ENCODE data around the gene AIG1.
"Not testable (repeated sequence)": the region's sequence is repeated elsewhere in the genome, so short reads cannot be mapped to it uniquely, and the experiment has no call there.

Gene AIG1

DNA sequence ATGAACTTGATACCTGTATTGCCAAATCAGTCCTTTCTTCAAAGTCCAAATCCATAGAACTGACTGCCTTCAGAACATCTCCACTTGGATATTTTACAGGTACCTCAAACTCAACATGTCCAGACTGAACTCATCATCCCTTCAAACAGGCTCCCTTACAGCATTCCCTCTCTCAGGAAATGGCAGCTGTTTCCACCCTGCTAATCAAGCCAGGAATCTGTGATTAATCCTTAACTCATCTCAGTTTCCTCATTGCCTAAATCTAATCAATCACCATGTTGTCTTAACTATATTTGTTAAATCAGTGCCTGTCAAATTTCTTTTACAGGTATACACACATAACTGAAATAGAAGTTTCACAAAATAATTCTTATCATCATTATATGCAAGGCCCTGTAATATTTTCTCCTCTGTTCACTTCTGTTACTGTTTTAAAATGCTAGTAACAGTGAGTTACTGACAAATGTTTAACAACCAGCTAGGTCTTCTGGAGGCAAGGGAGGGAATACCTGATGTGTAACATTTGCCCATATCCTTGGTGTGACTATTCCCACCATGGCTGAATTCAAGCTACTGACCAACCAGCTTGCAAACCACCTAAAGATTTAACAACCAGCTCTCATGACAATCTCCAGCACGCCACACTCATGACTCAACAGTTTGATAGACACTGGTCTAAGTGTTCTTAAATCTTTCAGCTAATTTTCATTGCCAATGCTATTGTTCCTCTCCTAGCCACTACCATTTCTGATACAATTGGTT, 264.9 kb downstream of the AIG1 start:
- no peak for DNase-seq (ENCODE audit: low read depth in 2 of 2)

DNA sequence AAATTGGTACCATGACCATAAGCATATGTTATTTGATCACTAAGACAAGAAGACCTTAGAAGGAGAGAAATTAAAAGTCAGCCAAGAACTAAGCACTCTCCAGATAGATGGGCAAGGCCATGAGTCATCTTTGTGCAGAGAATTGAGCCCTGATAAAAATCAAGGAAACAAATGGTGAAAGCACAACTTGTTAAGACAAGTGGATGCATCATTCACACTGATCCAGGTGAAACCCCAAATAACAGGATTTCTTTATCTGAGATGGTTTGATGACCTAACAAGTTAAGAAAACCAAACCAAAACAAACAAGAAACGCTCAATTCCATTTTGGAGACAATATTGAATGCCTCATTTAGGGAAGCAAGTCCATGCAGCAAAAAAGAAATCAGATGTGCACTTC, 268.2 kb downstream of the AIG1 start:
- DNase-seq (ENCODE audit: low read depth in 2 of 2): no peak

DNA sequence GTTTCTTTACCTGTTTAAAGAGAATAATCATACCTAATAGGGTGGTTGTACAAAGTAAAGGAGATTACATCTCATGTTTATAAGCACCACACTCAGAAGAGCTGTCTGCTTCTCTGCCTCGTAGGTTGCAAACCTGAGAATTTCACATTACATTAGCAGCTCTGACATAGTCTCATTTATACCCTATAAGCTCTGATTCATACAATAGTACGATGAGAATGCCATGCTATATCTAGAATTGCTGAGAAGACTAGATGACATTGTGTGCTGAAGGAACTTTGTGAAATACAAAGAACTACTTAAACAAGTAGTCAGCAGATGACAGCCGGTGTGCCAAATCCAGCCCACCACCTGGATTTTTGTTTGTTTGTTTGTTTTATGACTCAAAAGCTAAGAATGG, 268.6 kb downstream of the AIG1 start:
- no peak for DNase-seq (ENCODE audit: low read depth in 2 of 2)

DNA sequence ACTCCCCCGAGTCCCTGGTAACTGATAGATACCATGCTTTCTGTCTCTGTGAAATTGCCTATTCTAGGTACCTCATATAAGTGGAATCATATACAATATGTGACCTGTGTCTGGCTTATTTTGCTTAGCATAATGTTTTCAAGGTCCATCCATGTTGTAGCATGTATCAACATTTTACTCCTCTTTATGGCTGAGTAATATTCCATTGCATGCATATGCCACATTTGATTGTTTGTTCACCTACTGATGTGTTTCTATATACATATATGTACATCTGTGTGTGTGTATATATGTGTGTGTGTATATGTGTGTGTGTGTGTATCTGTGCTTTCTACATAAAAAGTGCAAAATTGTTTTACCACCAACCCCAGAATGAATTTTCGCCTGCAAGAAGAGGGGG, 270.7 kb downstream of the AIG1 start:
- no peak for DNase-seq (ENCODE audit: low read depth in 2 of 2)

DNA sequence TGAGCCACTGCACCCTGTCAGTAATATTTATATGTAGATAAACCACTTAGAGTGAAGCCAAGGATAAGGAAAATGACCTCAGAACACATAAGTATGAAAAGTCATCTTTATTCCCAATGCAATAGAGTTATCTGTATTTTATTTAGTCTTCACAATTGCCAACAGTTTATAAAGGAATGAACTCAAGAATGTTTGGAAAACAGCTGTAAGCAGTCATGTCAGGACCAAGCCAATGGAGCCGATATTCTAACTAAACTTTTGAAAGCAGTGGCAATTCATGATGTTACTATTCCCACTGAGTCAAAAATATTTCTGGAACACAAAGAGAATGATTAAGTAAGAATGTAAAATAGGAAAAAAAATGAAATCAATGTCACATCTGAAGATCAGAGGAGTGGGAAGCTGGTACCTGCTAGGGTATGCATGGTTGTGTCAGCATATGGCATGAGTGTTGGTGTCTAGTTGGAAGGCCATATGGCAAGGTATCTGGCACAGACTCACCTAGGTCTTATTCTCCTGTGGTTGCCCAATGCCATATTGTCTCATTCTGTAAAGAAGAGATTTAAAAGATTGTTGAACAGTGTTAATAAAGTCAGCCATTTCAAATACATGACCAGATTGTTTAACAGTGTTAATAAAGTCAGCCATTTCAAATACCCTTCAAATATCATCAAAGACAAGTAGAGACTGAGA, 271.6 kb downstream of the AIG1 start:
- DNase-seq (ENCODE audit: low read depth in 2 of 2): no peak

DNA sequence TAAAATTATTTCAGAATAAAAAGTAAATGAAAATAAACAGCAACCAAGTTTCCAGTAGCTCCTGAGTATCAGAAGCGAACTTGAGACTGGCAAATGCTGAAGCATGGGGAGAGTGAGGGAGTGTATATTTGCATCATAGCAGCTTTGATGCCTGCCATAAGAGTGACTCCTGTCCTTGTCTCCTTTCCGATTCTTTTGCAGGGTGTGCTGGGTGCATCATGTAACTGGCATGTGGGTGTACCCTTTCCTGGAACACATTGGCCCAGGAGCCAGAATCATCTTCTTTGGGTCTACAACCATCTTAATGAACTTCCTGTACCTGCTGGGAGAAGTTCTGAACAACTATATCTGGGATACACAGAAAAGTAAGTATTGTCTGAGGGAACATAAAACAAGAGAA, 272.4 kb downstream of the AIG1 start:
- DNase-seq (ENCODE audit: low read depth in 2 of 2): no peak

DNA sequence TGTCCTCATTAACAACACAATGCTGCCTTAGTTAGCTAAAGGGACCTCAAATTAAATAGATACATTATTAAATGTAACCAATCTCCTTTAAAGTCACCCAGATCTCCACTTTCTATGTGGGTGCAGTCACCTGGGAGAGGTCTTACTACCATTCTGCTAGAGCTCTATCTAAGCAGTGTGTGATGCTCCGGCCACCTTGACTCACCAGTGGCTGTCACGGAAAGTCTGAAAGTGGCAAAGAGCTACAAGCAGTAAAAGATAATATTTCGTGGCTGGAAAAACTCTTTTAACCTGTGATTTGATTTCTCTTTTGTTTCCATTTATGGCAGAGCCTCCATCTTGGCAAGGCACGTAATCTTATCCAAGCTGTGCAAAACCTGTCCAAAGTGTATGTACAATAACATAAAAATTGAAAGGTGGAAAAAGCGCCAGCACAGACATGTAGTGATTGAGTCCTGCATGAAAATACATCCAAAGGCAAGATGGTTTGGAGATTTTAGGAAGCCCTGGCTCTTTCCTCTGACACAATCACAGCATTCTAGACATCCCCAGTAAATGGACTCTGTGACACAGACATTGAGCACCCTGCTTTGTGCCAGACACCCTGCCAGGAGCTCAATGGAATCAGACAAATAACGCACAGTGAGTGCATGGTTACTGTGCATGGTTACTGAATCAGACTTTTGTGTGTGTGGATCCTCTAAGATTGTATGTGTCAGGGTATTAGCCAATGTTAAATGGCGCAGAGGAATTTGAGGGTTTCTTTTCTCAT, 273.2 kb downstream of the AIG1 start:
- peak in 1 of 2 donors; percentile 5 for DNase-seq (ENCODE audit: low read depth in 2 of 2)

DNA sequence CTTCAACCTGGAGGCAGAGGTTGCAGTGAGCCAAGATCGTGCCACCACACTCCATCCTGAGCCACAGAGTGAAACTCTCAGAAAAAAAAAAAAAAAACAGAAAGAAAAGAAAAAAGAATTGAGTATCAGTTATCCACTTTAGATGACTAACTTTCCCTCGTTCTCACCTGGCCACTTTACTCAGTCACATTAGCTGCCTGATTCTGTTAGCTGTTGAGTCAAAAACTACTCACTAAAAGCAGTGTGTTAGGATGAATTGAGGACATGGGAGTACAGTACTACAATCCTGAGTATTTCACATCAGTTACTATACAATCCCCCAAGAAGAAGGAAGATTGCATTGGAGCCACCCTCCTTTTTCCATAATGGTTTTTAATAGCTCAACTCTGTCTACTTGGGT, 275.2 kb downstream of the AIG1 start:
- no peak for DNase-seq (ENCODE audit: low read depth in 2 of 2)

DNA sequence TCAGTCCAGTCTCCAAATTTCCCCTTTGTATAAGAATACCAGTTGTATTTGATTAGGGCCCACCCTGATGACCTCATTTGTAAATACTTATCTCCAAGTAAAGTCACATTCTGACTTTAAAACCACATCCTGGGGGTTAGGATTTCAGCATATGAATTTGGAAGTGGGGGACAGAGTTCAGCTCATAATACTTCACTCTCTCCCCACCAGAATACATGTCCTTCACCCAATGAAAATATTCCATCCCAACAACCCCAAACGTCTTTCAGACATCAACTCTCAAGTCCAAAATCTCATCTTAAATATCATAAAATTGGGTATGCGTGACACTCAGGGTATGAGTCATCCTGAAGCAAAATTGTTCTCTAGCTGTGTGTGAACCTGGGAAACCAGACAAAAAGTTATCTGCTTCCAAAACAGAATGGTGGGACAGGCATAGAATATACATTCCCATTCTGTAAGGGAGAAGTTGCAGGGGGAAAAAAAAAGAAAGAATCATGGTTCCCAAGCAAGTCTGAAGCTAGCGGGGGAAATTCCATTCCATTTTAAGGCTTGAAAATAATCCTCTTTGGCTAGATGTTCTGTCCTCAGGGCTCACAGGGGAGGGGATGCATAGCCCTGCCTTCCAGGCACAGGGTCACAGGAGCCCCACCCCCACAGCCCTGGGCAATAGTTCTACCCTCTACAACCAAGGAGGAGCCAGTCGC, 275.9 kb downstream of the AIG1 start:
- DNase-seq (ENCODE audit: low read depth in 2 of 2): no peak

DNA sequence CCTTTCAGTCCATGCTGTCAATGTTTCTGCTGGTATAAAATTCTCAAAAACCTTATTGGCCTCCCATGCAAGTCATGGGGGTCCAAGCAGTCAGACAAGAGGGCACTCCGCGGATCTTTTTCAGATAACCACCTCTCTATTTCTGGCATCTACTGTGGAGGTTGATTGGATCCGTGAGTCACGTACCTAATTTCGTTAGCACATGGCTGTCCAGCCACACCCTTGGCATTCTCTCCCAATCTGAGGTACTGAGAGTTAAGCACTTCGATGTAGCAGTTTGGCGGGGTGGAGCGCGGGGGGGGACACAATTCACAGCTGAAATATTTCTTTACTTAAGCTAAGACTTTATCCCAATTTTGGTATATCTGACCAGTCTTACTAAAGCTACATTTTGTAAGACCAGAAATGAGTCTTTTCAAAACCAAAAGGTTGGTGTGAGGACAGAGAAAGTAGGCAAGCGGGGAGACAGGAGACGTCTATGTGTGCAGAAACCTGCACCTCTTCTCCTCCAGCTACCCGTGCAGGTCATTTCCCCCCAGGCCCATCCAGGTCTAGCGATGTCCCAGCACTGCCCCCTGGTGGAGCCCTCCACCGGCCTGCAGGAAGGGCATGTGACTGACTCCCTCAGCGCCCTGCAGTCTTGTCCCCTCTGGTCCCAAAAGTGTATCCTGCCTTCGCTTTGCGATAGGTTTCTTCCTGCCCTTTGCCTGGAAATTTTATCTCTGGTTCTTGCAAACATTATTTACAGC, 276.7 kb downstream of the AIG1 start:
- DNase-seq (ENCODE audit: low read depth in 2 of 2): peak; percentile 28 to 38

DNA sequence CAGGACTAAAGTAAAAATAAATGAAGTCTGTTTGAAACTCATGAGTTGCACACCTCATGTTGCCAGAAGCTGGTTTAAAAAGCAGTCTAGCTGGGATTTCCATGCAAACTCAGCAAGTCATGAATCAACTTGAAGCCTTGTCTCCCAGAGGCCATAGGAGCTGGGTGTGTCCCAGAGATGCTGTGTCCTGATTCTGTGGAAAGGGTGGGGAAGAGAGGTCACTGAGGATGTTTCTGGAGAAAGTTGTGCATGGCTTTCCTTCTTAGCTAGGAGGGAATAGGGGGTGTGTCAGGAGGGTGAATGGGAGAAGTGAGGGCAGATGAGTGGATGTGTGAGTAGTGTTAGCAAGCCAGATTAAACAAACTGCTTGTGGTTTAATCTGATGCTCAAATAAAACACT, 278.5 kb downstream of the AIG1 start:
- DNase-seq (ENCODE audit: low read depth in 2 of 2): no peak

DNA sequence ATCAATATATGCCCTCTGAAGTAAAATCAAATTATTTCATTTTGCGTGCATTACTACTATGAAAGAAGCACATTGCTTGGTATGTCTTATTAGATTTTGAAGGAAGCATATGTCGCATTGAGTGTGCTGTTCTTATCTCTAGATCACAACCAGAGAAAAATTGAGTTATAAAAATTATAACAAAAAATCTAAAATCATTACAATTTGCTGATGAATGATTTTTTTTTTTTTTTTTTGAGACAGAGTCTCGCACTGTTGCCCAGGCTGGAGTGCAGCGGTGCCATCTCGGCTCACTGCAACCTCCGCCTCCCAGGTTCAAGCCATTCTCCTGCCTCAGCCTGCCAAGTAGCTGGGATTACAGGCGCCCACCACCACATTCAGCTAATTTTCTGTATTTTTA, 284.8 kb downstream of the AIG1 start:
- DNase-seq (ENCODE audit: low read depth in 2 of 2): not testable (repeated sequence)

DNA sequence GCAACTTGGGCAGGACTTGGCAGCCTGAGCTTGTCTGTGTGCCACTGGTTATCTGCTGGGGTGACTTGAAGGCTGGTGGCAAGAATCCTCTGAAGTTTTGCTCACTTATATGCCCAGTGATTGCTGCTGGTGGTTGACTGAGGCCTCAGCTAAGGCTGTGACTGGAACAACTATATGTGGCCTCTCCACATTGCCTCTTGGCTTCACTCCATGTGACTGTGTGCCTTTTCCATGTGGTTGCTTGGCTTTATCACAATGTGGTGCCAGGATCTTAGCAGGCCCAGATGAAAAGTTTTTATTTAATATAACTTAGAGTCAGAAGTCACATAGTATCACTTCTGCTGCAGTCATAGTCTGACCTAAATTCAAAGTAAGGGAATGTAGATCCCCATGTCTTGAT, 285.3 kb downstream of the AIG1 start:
- DNase-seq (ENCODE audit: low read depth in 2 of 2): no peak

DNA sequence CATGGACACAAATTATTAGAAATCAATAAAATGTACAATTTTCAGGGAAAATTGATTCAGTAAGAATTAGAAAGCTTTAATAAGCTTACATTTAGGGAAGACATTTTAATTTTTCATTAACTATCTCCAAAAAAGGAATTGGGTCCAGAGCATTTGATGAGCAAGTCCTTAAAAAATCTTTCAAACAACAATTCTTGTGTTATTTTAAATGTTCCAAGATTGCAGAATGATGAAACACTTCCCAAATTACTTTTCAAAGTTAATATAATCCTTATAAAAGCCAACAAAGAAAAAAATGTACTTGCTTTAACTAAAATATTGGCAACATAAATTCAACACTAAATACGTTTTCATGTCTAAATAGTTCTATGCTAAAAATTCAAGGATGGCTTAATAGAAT, 287.8 kb downstream of the AIG1 start:
- no peak for DNase-seq (ENCODE audit: low read depth in 2 of 2)

DNA sequence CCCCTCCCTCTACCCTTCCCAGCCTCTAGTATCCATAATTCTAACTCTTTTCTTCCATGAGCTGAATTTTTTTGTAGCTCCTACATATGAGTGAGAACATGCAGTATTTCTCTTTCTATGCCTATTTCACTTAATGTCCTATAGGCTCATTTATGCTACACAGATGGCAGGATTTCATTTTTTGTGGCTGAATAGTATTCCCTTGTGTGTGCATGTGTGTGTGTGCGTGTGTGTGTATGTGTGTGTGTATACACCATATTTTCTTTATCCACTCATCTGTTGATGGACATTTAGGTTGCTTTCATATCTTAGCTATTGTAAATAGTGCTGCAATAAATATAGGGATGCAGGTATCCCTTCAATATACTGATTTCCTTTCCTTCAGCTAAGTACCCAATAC, 288.8 kb downstream of the AIG1 start:
- no peak for DNase-seq (ENCODE audit: low read depth in 2 of 2)

DNA sequence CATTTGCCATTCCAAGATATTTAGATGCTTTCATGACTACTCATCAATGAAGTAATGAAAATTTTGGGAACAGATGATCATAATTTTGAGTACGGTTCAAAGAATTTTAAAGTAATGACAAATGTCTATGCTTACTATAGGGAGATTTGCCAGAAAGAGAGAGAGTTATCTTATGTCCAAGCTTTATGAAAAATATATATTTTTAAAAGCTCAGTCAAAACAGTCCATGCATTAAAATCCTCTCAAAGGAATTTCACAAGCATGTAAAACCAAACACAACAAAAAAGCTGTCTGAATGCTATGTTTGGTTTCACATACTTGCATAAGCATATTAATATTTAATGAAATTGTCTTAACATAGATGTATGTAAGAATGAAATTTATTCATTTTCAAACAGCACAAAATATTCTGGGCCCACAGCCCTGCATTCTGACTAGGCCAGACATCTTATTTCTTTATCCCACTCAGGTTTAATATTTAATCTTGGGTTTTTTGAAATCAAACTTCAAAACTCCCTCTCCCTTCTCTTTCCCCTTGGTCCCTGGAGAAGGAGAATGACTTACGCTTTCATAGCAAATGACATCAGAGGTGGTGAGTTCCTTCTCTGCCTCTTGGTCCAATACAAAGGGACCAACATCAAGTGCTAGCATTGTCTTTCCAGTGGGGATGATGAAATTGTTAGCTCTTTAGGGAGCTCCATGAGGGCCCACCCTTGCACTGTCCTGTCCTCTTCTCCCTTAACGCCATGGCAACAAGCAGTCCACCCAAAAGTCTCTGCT, 295.6 kb downstream of the AIG1 start:
- no peak for DNase-seq (ENCODE audit: low read depth in 2 of 2)

DNA sequence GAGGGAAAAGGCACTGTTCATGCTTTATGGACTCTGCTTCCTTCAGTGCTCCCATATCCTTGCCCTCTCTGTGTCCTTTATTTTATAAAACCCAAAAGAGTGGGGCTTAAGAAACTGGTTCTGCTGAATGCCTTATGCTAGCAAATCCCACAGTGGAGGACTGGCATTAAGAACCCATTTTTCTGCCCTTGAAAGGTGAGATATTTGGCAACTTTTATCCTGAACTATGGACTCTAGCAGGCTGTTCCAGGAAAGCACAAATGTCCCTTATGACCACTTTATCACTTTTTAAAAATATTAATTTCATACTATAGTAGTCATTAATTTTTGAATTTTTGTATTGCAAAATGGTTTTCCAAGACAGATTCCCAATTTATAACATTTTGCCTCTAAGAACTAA, 296.5 kb downstream of the AIG1 start:
- DNase-seq (ENCODE audit: low read depth in 2 of 2): no peak

DNA sequence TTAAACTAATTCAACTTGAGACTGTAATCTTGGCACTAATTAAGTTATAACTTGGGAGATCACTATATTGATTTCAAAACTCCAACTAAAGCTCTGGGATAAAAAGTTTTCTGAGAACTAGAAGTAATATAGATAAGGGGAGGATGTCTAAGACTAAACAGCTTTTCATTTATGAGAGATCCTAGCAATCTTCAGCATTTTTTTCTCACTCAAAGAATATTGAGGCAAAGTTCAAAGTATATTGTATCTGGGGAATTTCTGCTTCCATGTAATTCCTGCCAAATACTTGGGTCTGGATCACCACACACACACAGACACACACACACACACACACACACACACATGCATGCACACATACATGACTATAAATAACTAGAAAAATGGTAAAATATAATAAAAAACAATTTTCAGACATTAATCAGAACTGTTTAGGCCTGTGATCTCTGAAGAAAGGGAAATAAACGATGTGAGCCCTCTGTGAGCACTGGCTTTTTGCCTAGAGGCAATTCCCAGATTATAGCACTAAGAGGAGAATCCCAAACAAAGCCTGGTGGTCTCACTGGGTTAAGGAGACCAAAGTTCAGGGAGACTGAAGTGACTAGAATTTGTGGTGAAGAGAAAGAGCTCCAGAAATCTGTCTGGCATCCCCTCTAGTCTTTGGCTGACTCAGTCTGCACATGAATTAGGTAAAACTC, 297.0 kb downstream of the AIG1 start:
- DNase-seq (ENCODE audit: low read depth in 2 of 2): no peak

DNA sequence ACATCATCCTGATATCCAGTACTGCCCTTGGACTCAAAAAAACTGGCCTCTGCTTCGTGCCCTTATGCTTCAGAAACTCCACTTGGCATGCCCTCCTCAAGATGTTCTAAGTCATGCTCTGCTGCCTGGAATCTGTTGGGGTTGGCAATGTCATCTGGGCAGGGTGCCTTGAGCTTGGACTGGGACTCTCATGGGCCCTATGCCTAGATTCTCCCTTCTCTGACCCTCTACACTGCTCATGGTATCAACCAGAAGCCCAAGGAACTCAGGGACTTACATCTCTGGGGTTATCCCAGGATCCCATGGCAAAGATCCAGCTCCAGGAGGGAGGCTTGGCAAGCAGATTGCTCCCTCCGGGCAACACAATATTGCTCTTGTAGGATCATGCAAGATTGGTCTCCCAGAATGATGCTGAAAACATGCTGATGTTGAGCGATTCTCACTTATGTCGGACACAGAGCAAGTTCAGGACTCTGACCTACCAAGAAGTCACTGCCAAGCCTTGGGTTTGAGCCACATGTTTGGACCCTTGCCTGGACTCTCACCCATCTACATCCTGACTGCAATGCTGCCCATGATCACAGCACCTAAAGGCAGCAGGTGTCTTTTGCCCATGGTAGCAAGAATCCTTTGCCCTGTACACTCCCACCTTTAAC, 301.0 kb downstream of the AIG1 start:
- DNase-seq (ENCODE audit: low read depth in 2 of 2): no peak

DNA sequence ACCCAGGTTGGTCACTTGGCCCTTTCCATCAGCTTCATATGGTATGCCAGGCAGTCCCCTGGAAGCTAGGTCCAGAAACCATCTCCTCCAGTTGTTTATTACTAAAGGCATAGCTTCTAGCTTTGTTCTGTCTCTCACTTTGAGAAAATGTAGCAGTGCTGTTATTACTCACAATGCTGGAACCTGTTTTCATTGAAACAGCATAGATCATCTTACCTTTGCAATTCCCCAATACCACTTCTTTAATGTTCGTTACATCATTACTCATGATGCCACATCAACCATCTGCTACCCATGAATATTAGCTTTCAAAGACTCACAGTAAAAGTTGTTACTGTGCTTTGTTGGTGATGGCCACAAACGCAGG, 301.5 kb downstream of the AIG1 start:
- no peak for DNase-seq (ENCODE audit: low read depth in 2 of 2)

Measured in stimulated activated CD8-positive, alpha-beta memory T cell treated with anti-CD3 and anti-CD28 coated beads, Interleukin-15, amount 100 ng/mL, for 48 hours (primary cell).